ENCODE results near the gene MTA1.

MTA1 gene

GRCh38 chr14:105382343-105383082 lies 37.1 kb upstream of the MTA1 start:
- no peak overlapping the region for H3K4me3 ChIP-seq (ENCODE audit: low read depth, low read length)
- TF ChIP-seq MAX (IDR thresholded peaks at IDR 0.05; ENCODE audit: low read depth, low read length) (no peak), CTCF (IDR thresholded peaks at IDR 0.05; ENCODE audit: low read depth, low read length) (no peak), POLR2A (IDR thresholded peaks at IDR 0.05; ENCODE audit: extremely low read depth, insufficient read length) (no peak), MYC (IDR thresholded peaks at IDR 0.05; ENCODE audit: low read depth, low read length) (no peak)
- DNase-seq (ENCODE audit: low read depth), result no peak

GRCh38 chr14:105383083-105383730 lies 36.4 kb upstream of the MTA1 start:
- TF ChIP-seq CTCF (IDR thresholded peaks at IDR 0.05; ENCODE audit: low read depth, low read length), result no peak
- no peak for TF ChIP-seq MYC (IDR thresholded peaks at IDR 0.05; ENCODE audit: low read depth, low read length)
- TF ChIP-seq POLR2A (IDR thresholded peaks at IDR 0.05; ENCODE audit: extremely low read depth, insufficient read length), result no peak

GRCh38 chr14:105384041-105384557 lies 35.5 kb upstream of the MTA1 start:
- no peak for DNase-seq (ENCODE audit: low read depth)
- H3K4me3 ChIP-seq (ENCODE audit: low read depth, low read length), result no peak overlapping the region
- TF ChIP-seq MAX (IDR thresholded peaks at IDR 0.05; ENCODE audit: low read depth, low read length) (no peak), MYC (IDR thresholded peaks at IDR 0.05; ENCODE audit: low read depth, low read length) (no peak), POLR2A (IDR thresholded peaks at IDR 0.05; ENCODE audit: extremely low read depth, insufficient read length) (no peak), CTCF (IDR thresholded peaks at IDR 0.05; ENCODE audit: low read depth, low read length) (no peak)

More at GRCh38 chr14:105383083-105383730, 36.4 kb upstream of the MTA1 start:
- no peak for DNase-seq (ENCODE audit: low read depth)
- H3K4me3 ChIP-seq (ENCODE audit: low read depth, low read length), result no peak overlapping the region

- no peak for TF ChIP-seq POLR2A (IDR thresholded peaks at IDR 0.05; ENCODE audit: extremely low read depth, insufficient read length)
- TF ChIP-seq CTCF (IDR thresholded peaks at IDR 0.05; ENCODE audit: low read depth, low read length), result no peak
- TF ChIP-seq MYC (IDR thresholded peaks at IDR 0.05; ENCODE audit: low read depth, low read length), result no peak
- TF ChIP-seq MAX (IDR thresholded peaks at IDR 0.05; ENCODE audit: low read depth, low read length), result no peak
- no peak for DNase-seq (ENCODE audit: low read depth)
- no peak overlapping the region for H3K4me3 ChIP-seq (ENCODE audit: low read depth, low read length)
Measured at GRCh38 chr14:105384605-105385321, 34.9 kb upstream of the MTA1 start.

- TF ChIP-seq MAX (IDR thresholded peaks at IDR 0.05; ENCODE audit: low read depth, low read length) (no peak), POLR2A (IDR thresholded peaks at IDR 0.05; ENCODE audit: extremely low read depth, insufficient read length) (no peak), MYC (IDR thresholded peaks at IDR 0.05; ENCODE audit: low read depth, low read length) (no peak), CTCF (IDR thresholded peaks at IDR 0.05; ENCODE audit: low read depth, low read length) (no peak)
- no peak overlapping the region for H3K4me3 ChIP-seq (ENCODE audit: low read depth, low read length)
- DNase-seq (ENCODE audit: low read depth), result no peak
Measured at GRCh38 chr14:105385322-105385637, 34.3 kb upstream of the MTA1 start.

Measured in NB4 (cell line).